ENCODE data around the gene PRSS22.

PRSS22 gene

GRCh38 chr16:2881783-2882649, 24.0 kb upstream of the PRSS22 start:
- peak; percentile 29 for DNase-seq (ENCODE audit: low spot score)

- no peak for DNase-seq (ENCODE audit: low spot score)
Observed at GRCh38 chr16:2879854-2880508, 22.0 kb upstream of the PRSS22 start.

GRCh38 chr16:2874912-2875362, 17.0 kb upstream of the PRSS22 start:
- DNase-seq (ENCODE audit: low spot score) = peak; percentile 78

GRCh38 chr16:2874032-2874911, 16.3 kb upstream of the PRSS22 start:
- DNase-seq (ENCODE audit: low spot score) = no peak

- DNase-seq (ENCODE audit: low spot score) = no peak
Observed at GRCh38 chr16:2871926-2872325, 14.0 kb upstream of the PRSS22 start.

GRCh38 chr16:2867987-2868789, 10.2 kb upstream of the PRSS22 start:
- peak; percentile 94 for DNase-seq (ENCODE audit: low spot score)

- no peak for DNase-seq (ENCODE audit: low spot score)
Observed at GRCh38 chr16:2867661-2867986, 9.7 kb upstream of the PRSS22 start.

GRCh38 chr16:2866431-2866830, 8.5 kb upstream of the PRSS22 start:
- no peak for DNase-seq (ENCODE audit: low spot score)

GRCh38 chr16:2865651-2866050, 7.7 kb upstream of the PRSS22 start:
- no peak for DNase-seq (ENCODE audit: low spot score)

GRCh38 chr16:2860826-2861567, 3.0 kb upstream of the PRSS22 start:
- peak; percentile 91 for DNase-seq (ENCODE audit: low spot score)

GRCh38 chr16:2859686-2860265, 1.8 kb upstream of the PRSS22 start:
- DNase-seq (ENCODE audit: low spot score) = no peak

- DNase-seq (ENCODE audit: low spot score) = peak; percentile 94
Observed at GRCh38 chr16:2858245-2859025, 465 bp upstream of the PRSS22 start.

GRCh38 chr16:2856686-2857450, 1.1 kb downstream of the PRSS22 start:
- no peak for DNase-seq (ENCODE audit: low spot score)

- peak; percentile 38 for DNase-seq (ENCODE audit: low spot score)
Observed at GRCh38 chr16:2856061-2856670, 1.8 kb downstream of the PRSS22 start.

- no peak for DNase-seq (ENCODE audit: low spot score)
Observed at GRCh38 chr16:2855536-2855935, 2.4 kb downstream of the PRSS22 start.

- DNase-seq (ENCODE audit: low spot score) = no peak
Observed at GRCh38 chr16:2854700-2855309, 3.2 kb downstream of the PRSS22 start.

GRCh38 chr16:2853531-2854073, 4.4 kb downstream of the PRSS22 start:
- DNase-seq (ENCODE audit: low spot score) = no peak

Measured in kidney tubule cell (primary cell).